Omental fat pad (tissue), 4 donors: ENCODE results near the gene KCNQ1. TPM values are rescaled to one million over a fixed set of nuclear protein-coding genes. Genes with fewer than 3 reads are reported as not detected.

ENCODE experiments used
- ATAC-seq: fragments of 150-250 bp; one replicate; pipeline ENCODE4 v1.9.1; 2016; ENCODE audit warnings: mild to moderate bottlenecking, moderate library complexity; ENCODE audit not compliant: low FRiP score
- DNase-seq: peaks from one replicate; pipeline ENCODE4 v3.0.0-alpha.2; 2019; ENCODE audit warnings: low spot score
- total RNA-seq, 4 donors: library from RNA; depleted of rRNA; stranded (reverse); fragments of >200 nt; gene quantifications; one replicate each; pipeline ENCODE4 v1.1.0, GENCODE V29; 2016
- TF ChIP-seq, protein P1 (sequence below), 3 donors: fragments of 450-650 bp; IDR thresholded peaks; one replicate each; pipeline ENCODE4 v1.5.1; 2016 to 2017; ENCODE audit warnings: antibody characterized with exemption in 3 of 3, mild to moderate bottlenecking in 3 of 3, moderate library complexity in 2 of 3

KCNQ1 gene
- total RNA-seq, 4 donors from 2014 or later = 4.5 to 5.9 (median 5.2) TPM

GRCh38 chr11:2647167-2647566, 202.4 kb downstream of the KCNQ1 start:
- TF ChIP-seq, protein P1, sequence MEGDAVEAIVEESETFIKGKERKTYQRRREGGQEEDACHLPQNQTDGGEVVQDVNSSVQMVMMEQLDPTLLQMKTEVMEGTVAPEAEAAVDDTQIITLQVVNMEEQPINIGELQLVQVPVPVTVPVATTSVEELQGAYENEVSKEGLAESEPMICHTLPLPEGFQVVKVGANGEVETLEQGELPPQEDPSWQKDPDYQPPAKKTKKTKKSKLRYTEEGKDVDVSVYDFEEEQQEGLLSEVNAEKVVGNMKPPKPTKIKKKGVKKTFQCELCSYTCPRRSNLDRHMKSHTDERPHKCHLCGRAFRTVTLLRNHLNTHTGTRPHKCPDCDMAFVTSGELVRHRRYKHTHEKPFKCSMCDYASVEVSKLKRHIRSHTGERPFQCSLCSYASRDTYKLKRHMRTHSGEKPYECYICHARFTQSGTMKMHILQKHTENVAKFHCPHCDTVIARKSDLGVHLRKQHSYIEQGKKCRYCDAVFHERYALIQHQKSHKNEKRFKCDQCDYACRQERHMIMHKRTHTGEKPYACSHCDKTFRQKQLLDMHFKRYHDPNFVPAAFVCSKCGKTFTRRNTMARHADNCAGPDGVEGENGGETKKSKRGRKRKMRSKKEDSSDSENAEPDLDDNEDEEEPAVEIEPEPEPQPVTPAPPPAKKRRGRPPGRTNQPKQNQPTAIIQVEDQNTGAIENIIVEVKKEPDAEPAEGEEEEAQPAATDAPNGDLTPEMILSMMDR (IDR thresholded peaks at IDR 0.05) = no peak
- DNase-seq (no peak), ATAC-seq (no peak)

DNA sequence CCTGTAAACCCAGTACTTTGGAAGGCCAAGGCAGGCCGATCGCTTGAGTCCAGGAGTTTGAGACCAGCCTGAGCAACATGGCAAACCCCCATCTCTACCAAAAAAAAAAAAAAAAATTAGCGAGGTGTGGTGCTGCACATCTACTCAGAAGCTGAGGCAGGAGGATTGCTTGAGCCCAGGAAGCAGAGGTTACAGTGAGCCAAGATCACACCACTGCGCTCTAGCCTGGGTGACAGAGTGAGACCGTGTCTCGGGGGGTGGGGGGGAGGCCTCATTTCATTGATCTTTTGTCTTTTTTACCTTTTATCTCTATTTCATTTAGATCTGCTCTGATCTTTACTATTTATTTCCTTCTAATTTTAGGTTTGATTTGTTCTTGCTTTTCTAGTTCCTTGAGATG, 203.1 kb downstream of the KCNQ1 start:
- TF ChIP-seq, protein P1 (IDR thresholded peaks at IDR 0.05) = no peak
- DNase-seq (no peak), ATAC-seq (no peak)

- no peak for ATAC-seq
- TF ChIP-seq, protein P1 (IDR thresholded peaks at IDR 0.05) = no peak
- DNase-seq = no peak
These were observed 204.6 kb downstream of the KCNQ1 start for GRCh38 chr11:2649400-2649799.

GRCh38 chr11:2649848-2650247, 205.0 kb downstream of the KCNQ1 start:
- TF ChIP-seq, protein P1 (IDR thresholded peaks at IDR 0.05) = no peak
- ATAC-seq (no peak), DNase-seq (no peak)

DNA sequence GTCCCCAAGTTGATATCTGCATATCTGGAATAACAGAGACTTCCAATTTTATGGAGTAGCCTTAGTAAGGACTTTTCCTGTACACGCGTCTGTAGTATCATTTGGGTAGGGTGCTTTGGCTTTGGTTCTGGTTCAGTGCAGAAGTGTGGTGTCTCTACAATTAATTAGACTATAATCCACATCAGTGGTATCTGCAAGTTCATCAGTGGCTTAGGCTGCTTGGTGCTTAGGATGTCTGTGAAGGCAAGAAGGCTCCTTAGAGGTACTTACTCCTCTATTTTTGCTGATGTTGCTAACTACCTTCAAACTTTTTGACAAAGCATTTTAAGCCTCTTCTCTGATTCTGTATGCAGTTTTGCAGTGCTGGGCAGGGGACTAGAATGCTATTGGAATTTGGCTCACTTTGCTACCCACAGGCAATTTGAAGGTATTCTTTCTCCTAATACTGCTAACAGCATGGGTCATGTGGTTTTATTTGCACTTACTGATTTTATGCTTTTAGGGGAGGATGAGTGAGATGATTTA, 205.6 kb downstream of the KCNQ1 start:
- no peak for ATAC-seq
- TF ChIP-seq, protein P1 (IDR thresholded peaks at IDR 0.05) = no peak
- no peak for DNase-seq

DNA sequence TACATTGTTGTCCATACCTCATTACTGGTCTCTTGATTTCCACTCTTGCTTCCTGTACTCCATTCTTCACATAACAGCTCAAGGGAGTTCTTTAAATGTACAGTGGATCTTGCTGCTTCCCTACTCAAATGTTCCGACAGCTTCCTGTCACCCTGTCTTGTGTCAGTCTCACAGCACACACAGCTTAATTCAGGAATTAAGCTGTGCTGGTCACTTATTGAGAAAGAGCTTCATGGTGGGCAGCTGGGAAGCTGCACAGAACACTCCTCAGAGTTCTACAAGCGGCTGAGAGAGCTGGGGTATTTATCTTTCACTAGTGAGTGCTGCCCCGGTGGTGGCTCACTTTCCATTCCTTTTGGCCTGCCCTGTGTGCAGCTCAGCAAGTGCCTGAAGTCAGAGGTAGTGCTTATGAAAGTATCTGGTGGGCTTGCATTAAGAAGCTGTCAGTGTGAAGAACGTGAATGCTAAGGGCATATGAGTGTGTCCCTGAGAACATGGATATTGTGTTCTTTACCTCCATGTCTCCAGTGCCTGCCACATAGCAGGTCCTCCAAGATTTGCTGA, 206.3 kb downstream of the KCNQ1 start:
- TF ChIP-seq, protein P1 (IDR thresholded peaks at IDR 0.05) = no peak
- no peak for DNase-seq
- ATAC-seq = no peak

DNA sequence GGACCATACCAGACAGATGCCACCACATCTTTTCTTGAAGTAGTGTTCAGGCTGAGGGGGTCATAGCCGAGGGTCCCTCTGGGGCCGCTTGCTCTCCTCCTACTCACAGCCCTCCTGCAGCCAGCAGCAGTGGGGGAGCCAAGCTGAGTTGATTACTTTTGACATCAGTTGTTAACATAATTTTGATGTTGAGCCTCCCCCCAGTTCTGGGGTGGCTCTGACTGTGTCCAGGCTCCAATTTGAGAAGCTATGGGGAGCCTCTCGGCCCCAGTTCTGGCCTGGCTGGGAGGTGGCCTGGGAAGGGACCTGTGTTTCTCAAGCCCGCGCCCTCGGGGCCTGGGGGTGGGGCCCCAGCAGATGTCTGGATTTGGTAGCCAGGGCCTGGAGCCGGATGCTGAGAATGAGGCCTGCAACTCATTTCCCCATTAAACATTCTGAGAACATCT, 207.0 kb downstream of the KCNQ1 start:
- DNase-seq (no peak), ATAC-seq (no peak)
- TF ChIP-seq, protein P1 (IDR thresholded peaks at IDR 0.05) = no peak
